Mammary epithelial cell (primary cell): ENCODE data around the gene GPR158.

Source experiments
- EZH2 ChIP-seq: IDR thresholded peaks from 2 replicates; pipeline ENCODE4 v1.6.1; 2012; ENCODE audit warnings: low read length, inconsistent platforms, borderline replicate concordance
- TF ChIP-seq, protein P1 (sequence below), 2 donors: IDR thresholded peaks in 1 of 2; conservative IDR thresholded peaks in 1 of 2; 2 replicates each; pipeline ENCODE4 v1.5.1; 2011 to 2012; ENCODE audit warnings: inconsistent platforms in 2 of 2, low read length in 2 of 2, mild to moderate bottlenecking in 2 of 2, control low read depth in 1 of 2, low read depth in 1 of 2; ENCODE audit not compliant: insufficient read depth in 1 of 2; ENCODE audit errors: extremely low read depth in 1 of 2

DNA sequence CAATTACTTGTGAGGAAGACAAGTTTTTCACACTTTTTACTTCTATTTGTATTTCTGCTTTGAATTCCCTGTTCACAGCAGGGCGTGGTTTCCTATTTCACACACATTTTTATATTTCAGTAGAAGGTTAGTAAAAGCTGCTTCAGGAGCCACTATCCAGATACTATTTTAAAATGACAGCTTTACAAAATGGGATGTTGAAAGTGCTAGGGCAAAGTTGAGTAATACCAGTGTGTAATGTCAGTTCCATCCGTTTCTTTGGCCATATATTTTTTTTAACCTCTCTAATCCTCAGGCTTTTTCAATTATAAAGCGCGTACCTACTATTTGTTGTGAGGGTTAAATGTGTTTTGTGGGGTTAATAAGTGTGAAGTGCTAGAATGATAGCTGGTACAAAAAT, 276.6 kb downstream of the GPR158 start:
- TF ChIP-seq, protein P1, sequence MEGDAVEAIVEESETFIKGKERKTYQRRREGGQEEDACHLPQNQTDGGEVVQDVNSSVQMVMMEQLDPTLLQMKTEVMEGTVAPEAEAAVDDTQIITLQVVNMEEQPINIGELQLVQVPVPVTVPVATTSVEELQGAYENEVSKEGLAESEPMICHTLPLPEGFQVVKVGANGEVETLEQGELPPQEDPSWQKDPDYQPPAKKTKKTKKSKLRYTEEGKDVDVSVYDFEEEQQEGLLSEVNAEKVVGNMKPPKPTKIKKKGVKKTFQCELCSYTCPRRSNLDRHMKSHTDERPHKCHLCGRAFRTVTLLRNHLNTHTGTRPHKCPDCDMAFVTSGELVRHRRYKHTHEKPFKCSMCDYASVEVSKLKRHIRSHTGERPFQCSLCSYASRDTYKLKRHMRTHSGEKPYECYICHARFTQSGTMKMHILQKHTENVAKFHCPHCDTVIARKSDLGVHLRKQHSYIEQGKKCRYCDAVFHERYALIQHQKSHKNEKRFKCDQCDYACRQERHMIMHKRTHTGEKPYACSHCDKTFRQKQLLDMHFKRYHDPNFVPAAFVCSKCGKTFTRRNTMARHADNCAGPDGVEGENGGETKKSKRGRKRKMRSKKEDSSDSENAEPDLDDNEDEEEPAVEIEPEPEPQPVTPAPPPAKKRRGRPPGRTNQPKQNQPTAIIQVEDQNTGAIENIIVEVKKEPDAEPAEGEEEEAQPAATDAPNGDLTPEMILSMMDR (conservative IDR thresholded peaks at IDR 0.05 in 1 of 2, IDR thresholded peaks at IDR 0.05 in 1 of 2; ENCODE audit: extremely low read depth in 1 of 2, insufficient read depth in 1 of 2, low read depth in 1 of 2, low read length in 2 of 2), result no peak
- TF ChIP-seq EZH2, result no peak
